ENCODE measurements around the gene LRMDA.

DNA sequence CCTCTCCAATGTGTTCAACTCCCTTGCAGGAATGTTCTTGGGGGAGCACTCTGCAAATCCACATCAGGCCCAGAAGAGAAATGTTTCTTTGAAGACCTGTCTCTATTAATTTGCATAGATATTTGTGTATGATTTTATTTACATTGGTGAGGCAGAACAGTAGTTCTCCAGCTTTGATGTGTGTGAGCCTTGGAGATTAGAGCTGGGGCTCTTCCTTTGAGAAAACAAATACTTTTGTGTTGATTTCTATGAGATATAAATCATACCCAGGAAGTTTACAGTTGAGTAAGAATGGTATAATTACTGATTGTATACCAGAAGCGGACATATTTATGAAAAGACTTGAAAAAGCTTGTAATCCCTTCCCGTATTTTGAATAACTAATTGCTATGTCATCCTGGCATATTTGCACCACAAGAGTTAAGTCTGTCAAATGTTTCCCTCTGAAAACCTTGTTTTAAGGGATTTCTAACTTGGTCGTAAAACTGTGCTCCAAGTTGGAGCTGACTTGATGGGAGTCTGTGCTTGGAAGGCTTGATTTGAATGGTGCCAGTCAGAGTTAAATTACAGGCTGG lies 468.5 kb downstream of the LRMDA start:
- TF ChIP-seq, protein P1, sequence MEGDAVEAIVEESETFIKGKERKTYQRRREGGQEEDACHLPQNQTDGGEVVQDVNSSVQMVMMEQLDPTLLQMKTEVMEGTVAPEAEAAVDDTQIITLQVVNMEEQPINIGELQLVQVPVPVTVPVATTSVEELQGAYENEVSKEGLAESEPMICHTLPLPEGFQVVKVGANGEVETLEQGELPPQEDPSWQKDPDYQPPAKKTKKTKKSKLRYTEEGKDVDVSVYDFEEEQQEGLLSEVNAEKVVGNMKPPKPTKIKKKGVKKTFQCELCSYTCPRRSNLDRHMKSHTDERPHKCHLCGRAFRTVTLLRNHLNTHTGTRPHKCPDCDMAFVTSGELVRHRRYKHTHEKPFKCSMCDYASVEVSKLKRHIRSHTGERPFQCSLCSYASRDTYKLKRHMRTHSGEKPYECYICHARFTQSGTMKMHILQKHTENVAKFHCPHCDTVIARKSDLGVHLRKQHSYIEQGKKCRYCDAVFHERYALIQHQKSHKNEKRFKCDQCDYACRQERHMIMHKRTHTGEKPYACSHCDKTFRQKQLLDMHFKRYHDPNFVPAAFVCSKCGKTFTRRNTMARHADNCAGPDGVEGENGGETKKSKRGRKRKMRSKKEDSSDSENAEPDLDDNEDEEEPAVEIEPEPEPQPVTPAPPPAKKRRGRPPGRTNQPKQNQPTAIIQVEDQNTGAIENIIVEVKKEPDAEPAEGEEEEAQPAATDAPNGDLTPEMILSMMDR (IDR thresholded peaks at IDR 0.05), result no peak
- TF ChIP-seq EZH2 (IDR thresholded peaks at IDR 0.05; ENCODE audit: borderline replicate concordance, insufficient read depth, low read depth, low read length, poor library complexity, severe bottlenecking), result no peak
